Measurements from ENCODE around the gene PTPRM.
A peak's percentile ranks its signal among the peaks of the same experiment; 100 is the strongest.

Gene PTPRM

DNA sequence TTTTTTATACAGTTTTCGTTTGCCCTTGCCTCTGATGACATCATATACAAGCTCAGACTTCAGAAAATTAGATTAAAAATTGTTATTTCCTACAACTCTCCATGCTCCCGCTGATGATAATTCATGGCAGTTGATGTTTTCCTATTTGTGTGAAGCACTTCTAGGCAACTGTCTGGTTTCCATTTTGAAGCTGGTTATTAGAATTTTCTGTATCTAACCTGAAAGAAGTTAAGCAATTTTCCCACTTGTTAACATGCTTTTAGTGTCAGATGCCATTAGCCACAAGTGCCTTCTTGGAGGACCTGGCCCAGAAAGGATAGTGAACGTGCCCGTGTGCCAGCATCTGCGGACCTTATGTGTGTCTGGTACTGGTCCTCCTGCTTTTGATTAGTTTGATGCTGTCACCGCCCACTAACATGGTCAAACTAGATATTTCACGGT is 694.6 kb downstream of the PTPRM start:
- DNase-seq = no peak

DNA sequence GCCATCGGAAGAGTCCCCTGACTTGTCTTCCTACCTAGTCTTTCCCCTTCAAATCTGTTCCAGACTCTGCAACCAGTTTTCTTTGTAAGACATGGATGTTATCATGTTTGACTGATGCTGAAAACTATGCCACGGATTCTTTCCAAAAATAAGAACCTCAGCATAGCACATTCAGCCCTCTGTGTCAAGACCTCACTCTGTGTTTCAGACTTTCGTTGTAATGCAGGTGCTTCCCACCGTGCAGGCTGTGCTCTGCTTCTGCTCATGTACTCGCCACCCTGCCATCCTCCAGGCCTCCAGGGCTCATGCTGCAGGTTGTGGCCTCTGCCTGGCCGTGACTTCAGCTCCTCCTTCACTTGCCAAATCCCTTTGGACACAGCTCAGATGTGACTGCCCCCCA is 695.1 kb downstream of the PTPRM start:
- no peak for DNase-seq

DNA sequence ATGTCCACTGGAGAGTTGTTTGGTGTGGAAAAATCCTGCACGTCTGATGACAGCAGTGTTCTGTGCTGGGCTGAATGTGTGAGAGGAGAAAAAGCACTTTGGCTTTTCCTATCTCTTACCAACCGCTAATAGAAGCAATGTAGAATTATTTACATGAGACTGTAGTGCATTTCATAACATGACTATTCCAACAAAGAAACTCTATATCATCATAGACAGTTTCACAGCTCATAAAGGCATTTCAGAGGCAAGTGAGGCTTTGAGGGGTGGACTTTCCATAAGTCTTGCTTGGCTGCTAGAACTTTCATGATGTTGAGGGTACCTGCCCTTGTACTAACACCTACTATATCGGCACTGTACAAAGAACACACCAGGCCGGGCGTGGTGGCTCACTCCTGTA is 697.0 kb downstream of the PTPRM start:
- no peak for DNase-seq

DNA sequence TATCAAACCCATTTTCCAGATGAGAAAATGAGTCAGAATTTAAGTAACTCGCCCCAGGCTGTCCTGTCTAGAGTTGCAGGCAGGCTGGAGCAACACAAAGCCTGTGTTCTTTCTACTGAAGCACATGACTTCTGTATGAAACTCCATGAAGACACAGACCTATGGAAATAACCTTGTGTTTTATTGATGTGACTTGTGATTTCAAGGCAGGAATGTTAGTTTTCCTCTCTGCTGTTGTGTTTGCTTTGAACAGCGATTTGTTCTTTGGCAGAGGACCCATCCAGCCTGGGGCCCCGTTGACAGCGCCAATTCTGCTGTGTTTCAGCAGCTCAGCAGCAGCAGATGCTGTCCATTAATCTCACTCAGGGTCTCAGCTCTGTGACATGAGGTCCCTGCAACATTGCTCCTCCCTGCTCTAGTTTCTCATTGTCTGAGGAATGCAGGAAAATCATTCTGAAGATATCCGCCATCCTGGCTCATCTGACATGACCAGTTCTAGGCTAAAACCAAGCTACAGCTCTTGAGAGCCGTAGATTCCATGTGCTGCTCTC is 697.8 kb downstream of the PTPRM start:
- no peak for DNase-seq

DNA sequence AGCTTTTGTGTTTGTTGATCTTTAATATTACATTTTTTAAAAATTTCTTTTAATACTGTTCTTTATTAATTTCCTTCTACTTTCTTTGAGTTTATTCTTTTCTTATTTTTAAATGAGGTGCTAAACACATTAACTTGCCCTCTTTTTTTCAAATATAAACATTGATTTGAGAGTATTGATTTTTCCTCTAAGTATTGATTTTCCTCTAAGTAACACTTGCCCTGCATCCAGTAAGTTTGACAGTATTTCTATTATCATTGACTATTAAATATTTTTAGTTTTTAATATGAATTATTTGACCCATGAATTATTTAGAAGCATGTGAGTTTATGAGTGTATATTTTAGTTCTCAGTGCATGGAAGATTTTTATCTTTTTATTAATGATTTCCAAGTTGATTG is 705.1 kb downstream of the PTPRM start:
- DNase-seq = no peak

DNA sequence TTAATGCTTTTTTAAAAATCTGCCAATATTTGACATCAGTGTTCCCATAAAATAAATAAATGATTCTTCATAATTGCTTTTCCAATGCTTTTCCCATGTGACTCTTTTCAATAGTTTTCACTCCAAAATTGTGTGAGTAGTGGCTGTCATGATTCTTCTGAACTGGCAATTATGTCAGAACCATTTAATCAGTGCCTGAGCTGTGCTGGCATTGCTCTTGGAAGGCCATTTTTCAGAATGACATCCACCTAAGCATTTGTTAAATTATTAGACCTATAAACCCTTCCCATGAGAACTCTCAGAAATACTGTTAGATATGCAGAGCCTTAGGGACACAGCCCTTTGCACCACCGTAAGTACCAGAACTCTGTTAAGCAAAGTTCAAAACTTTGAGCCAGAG is 707.3 kb downstream of the PTPRM start:
- DNase-seq = no peak

DNA sequence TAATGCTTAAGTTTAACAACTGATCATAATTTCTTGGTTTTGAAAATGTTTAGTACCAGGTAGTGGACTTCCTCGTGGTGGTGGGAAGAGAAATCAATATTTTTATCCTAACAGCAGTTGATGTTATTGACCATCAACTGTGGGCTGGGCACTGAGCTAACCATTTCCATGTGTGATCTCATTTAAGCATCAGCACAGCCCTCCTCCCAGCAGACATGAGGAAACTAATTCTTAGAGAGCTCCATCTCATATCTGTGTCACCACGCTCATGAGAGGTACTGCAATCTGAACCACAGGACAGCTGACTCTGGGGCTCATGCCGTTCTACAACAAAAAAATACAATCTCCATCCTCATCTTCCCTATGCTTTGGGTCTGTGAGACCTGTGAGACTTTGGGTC is 709.3 kb downstream of the PTPRM start:
- DNase-seq = no peak

DNA sequence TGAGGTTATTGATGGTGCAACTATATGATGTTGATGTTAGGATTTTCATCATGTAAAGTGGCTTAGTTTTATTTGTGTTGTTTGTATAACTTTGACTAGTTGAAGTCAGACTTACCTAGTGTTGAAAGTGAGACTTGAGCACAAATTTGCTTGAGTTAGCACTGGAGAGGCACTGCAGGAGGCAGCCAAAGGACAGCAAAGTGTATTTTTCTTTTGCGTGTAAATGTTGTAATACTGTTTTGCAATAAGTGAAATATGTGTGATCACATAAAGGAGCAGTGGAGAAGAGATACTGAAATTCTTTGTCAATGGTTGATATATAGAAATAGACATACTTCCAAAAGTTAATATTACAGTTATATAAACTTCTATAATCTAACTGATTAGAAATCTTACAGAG is 710.2 kb downstream of the PTPRM start:
- no peak for DNase-seq

DNA sequence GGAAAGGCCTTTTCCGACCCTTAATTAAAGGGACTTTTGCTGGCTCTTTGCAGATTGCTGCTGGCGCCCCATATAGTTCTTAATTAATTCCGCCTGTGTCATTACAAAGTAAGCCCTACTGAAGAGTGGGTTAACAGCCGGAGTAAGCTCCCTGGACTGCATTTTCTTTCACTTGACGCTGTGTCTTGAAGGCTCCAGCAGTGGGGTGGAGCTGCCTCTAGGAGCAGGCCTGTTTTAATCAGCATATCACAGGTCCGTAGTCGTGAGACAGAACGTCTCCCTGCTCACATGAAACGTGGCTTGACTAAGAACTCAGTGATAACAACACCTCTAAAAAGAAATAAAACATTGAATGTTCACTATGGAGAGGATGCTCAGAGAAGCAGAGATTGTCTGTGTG is 712.2 kb downstream of the PTPRM start:
- DNase-seq = no peak

DNA sequence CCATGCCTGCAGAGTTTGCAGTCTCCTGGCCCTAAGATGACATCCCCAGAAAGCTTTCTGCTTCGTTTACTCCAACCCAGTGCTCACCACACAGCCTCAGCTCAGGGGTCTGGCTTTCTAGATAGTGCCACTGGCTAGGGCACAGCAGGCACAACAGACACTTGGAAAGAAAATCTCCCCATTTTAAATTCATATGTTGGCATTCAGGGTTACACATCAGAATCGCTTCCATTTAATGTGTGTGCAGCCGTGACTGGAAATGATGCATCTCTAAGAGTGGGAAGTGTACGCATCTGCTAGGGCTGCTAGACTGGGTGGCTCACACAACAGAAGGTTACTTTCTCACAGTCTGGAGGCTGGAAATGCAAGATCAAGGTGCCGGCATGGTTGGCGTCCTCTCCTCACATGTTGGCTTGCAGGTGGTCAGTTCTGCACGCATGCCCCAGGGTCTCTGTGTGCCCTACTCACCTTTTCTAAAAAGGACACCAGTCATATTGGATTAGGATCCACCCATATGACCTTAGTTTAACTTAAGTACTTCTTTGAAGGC is 712.7 kb downstream of the PTPRM start:
- DNase-seq = no peak

DNA sequence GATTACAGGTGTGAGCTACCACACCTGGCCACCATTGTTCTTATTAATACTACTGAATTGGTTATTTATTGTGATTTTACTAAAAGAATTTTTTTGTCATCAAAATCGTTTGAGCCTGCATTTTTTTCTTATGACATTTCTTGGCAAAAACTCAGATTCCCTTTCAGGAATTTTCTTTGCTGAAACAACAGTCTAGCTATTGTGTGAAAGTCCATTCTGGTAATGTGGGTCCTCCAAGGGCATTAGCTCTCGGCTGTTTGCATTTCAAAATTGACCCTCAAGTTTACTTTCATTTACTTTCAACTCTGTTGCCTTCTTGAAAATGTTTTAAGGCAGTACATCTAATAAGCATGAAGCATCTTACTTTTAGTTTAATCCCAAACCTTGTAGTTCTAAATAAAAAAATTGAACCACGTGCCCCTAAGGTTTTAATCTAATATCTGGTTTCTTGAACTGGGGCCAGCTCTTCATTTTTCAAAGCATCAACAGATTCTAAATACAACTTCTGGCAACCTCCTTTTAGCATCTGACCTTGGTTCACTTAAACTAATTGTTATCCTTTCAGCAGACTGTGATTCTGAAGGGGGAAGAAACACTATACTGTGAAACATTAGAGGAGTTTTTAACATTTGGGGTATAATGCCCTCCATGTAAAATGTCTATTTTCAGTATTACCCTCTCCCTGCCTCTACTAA is 716.9 kb downstream of the PTPRM start:
- DNase-seq = no peak

DNA sequence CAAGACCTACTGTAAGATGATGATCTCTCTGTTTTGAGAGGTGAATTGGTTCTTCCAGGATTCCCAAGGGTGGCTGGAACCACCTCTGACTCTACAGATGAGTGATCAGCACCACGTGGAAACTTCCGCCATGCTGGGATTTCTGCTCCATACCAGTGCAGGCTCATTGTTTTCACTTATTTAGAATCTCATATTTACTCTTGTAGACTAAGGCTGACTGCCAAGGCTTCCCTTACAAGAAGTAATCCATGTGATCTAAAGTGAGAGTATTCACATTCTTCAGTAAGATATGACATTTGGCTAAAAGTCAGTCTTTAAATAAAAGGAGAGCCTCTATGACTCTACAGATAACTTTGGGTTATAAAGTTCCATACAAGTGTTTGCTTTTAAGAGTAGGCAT is 719.2 kb downstream of the PTPRM start:
- no peak for DNase-seq

DNA sequence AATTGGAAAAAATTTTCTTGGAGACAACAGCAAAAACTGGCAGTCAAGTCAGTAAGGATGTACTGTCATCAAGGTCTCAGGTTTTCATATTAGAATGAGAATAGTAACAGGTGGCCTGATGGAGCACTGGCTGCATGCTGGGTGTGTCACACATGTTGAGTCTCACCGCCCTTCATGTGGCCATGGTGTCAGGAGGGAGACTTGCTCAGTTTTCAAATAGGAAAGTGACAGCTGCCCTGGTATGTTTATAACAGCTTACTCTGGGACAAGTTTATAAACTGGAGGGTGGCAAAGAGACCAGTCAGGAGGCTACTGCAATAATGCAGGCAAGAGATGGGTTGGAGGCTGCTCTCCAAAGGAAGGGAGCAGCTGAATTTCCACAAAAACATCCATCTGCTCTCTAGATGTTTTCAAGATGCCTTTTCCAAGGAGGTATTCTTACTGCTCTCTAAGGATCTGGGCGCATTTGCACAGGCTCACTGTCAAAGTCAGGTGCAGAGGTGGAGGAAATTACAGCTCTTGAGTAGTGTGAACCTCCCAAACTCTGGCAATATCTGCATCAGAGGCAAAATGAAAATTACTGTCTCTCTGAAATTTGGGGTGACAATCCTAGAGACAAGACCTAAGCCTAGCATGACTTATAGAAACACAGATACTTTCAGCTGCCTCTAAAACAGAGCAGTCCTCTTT is 720.2 kb downstream of the PTPRM start:
- DNase-seq = no peak

DNA sequence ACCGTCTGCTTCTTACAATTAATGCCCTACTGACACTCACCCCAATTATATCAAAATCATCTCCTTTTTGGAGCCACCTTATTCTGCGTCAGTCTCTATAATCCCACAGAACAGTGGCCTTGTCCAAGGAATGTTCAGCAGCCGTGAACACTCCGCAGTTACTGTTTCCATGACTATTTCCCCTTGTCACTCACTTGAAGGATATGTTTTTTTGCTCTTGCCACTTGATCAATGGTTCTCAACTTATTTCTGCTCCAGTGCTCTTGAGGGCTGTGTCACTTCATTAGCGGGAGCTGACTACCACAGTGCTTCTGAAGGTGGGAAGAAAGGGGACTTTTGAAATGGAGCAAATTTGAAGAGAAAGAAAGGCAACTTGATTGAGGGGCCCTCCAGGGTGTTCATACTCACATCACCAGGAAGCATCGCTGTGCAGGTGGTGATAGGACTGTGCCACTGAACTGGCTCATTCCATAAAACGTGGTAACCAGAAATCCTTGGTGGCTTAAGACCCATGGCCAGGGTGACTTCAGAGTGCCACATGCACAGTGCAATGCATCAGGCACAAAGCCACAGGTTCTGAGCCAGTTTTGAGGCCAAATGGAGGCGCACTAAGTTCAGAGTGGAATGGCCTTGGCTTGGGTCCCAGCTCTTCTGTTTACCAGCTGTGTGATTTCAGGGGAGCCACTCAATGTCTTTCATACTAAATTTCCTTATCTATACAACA is 721.5 kb downstream of the PTPRM start:
- no peak for DNase-seq

DNA sequence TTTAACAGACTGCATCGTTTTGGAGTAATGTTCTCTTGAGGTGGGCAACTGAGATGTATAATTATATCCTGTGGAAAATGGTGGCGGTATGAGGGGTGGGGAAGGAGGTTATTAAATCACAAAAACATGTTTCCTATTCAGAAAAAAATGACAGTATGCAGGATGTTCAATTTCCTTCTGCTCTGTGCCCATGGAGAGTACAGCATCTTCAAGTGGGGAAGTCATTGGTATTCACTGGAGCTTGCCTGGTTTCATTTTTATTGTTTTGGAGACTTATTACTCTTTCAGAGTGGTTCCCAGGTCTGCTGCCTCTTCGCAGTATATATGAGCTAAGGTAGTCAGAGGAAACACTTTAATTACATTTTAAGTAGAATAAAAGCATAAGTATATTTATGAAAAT is 723.3 kb downstream of the PTPRM start:
- DNase-seq = no peak

DNA sequence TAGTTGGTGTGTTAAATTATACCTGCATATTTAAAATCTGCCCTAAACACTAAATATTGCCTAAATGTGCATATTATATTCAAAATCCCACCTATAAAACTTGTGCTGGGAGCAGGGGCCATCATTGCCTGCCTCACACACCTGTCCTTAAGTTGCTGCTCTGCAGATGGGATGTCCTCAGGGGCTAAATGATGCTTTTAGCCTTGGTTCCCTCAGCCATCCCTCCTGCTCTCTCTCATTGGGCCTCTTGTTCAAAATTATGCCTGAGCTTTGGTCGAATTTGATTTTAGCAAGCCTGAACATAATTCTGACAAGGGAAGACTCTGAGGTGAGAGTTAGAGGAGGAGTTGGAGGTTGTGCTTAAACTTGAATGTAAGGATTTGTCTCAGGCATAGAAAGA is 723.8 kb downstream of the PTPRM start:
- DNase-seq = no peak

DNA sequence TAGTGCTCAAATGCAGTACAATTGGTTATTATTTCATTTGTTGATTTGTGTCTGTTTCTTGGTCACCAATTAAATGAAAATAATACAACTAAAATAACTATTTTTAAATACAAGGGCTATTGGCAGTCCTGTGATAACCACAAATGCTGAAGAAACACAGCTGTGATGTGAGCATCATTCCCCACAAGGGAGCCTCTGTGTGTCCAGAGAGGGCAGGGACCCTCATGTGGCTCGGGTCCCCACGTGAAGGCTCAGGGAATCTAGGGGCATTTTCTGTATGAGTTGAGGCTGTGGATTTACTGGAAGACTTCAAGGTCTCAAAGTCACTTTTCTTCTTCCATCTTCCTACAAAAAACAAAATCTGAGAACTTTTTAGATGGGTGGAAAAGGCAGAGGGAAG is 726.1 kb downstream of the PTPRM start:
- DNase-seq = no peak

DNA sequence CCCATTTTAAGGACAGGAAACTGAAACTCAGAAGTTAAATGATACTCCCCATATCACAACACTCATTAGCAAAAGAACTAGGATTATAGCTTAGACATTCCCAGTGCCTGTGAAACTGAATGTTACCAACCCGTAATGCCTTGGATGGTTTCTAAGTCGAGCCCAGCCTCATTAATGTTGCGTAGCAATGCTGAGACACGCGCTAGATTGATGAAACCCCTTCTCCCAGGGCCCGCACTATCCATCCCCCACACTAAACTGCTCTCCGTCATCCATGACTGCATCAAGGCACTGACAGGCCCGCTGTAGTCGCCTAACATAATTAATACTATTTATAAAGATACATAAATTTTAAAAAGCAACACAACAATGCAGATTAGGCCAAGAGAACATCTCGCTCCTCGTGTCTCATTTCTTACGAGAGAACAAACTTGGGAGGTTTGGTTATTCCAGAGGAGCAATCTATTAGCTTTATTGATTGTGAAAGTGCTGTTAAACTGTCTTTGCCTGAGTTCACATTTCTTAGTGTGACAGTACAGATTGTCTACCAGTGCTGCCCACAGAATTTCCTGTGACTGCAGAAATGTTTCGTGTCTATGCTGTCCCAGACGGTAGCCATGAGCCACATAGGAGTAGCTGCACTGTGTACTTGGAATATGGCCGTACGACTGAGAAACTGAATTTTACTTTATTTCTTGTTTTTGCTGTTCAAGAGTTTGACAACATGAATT is 729.9 kb downstream of the PTPRM start:
- no peak for DNase-seq

DNA sequence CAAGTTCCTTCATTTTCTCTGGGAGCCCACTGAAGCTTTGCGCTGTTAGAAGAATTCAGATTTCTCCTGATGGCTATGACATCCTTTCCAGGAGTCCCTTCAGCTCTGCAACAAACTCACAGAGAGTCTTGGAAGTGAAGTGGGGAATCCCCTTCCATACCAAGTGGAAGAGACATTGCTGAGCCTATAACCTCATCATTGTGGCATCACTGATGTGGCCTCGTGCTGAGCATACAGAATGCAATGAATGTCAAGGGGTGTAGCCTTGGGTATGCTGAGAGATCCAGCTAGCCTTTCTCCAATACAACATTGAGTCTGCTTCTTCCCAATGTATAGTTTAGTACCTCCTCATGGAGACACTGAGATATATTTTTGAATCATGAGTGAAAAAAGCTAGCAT is 731.1 kb downstream of the PTPRM start:
- DNase-seq = no peak

DNA sequence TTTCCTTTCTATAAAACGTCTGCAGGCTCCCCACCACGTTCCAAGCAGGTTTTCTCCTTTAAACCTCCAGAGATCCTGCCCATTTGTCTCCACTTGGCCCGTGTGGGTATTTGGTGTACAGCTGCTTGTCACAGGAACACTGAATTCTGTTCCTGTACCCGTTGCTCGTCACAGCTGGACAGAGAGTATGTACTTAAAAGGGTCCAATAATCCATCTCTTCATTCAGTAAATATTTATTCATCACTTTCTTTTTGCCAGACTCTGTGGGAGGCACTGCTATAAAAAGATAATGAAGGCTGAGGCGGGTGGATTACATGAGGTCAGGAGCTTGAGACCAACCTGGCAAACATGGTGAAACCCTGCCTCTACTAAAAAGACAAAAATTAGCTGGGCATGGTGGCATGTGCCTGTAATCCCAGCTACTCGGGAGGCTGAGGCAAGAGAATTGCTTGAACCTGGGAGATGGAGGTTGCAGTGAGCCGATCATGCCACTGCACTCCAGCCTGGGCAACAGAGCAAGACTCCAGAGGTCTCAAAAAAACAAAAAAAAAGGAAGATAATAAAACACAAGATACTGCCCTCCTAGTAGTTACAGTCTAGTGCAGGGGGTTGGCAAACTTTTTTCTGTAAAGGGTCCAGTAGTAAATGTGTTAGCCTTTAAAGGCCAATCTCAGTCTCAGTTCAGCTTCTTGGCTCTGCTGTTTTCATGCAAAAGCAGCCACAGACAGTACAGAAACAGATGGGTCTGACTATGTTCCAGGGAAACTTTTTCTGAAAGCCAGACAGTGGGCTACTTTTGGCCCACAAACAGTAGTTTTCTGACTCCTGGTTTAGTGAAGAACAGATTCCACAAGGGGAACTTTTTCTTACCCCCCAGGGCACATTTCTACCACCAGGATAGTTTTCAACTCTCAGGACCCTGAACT is 732.2 kb downstream of the PTPRM start:
- DNase-seq = peak; percentile 73

DNA sequence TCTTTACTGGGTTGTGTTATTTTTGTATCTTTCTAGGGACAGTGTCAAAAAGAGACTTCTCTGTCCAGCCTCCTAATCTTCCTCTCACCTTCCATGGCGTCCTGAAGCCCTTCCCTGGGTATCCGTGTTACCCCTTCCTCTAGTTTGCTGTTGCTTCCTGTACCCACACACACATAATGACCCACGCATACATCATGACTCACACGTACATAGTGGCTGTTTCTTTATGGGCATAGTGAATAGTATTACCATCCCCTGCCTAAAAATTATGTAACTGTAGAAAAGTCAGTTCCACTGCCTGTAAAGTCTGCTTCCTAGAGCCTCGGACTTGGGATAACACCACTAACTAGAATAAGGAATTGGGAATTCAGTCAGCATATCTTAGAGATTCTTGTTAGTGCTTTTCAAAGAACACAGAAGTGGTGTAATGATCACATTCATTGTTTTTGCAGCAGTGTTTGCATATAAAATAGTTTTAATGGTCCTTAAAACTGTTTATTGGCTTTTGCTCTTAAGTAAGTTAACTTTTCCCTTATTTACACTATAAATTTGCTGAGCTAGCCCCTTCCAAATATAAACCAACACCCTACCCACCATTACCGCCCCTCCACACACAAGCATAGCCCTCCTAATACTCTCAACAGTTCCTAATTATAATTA is 733.8 kb downstream of the PTPRM start:
- DNase-seq = no peak
